Measurements from ENCODE around the gene FOXL3. TPM values are rescaled to one million over a fixed set of nuclear protein-coding genes. Genes with fewer than 3 reads are reported as not detected.

The FOXL3 gene
- total RNA-seq, 2 experiments from 2014 or later: not detected

DNA sequence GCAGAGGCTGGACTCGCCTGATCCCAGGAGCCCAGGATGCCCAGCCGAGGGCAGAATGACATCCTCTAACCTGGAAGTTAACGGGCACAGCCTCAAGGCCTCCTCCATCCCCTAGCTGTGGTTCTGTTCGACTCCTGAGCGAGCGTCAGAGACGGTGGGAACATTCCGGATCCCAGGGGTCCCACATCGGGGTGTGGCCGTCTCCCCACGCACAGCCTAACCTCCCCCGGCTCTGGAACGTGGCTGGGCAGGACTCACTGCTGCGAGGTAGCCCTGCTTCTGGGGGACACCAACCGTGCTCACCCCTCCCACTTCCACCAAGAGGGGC lies 8.4 kb downstream of the FOXL3 start:
- Mint-ChIP-seq H3K9me3 (no peaks in the 10 kb centered on the region), H3K27me3 (peaks cover under 1% of the 10 kb centered on the region), H3K36me3 (ENCODE audit: low read depth) (no peaks in the 10 kb centered on the region), H3K4me3 (no peak overlapping the region), H3K27ac (no peak overlapping the region), H3K4me1 (ENCODE audit: low read depth) (no peaks in the 10 kb centered on the region)
- ATAC-seq (ENCODE audit: poor library complexity): no peak
- Histone ChIP-seq H3K9me3 (ENCODE audit: control insufficient read depth in 1 of 2, insufficient read depth in 1 of 2, low read length in 2 of 2) (peaks cover 0 to 20% of the 10 kb centered on the region in 2 experiments), H3K36me3 (ENCODE audit: insufficient read depth, low read length) (no peaks in the 10 kb centered on the region), H3K27ac (ENCODE audit: low read depth in 1 of 2, low read length in 2 of 2) (no peak overlapping the region), H3K4me3 (ENCODE audit: low read length) (no peak overlapping the region), H3K4me1 (ENCODE audit: insufficient read depth, low read length) (no peaks in the 10 kb centered on the region), H3K27me3 (ENCODE audit: control insufficient read depth in 1 of 2, insufficient read depth in 2 of 2, low read length in 2 of 2) (peaks cover 9 to 21% of the 10 kb centered on the region in 2 experiments)
- intact Hi-C loops (cut with DNase I, micrococcal nuclease): no loop called here
- CTCF ChIA-PET: no interaction called here
- peak in 1 of 14 experiments; percentile 8 for DNase-seq
- POLR2A ChIA-PET: no interaction called here
- TF ChIP-seq, protein P1, sequence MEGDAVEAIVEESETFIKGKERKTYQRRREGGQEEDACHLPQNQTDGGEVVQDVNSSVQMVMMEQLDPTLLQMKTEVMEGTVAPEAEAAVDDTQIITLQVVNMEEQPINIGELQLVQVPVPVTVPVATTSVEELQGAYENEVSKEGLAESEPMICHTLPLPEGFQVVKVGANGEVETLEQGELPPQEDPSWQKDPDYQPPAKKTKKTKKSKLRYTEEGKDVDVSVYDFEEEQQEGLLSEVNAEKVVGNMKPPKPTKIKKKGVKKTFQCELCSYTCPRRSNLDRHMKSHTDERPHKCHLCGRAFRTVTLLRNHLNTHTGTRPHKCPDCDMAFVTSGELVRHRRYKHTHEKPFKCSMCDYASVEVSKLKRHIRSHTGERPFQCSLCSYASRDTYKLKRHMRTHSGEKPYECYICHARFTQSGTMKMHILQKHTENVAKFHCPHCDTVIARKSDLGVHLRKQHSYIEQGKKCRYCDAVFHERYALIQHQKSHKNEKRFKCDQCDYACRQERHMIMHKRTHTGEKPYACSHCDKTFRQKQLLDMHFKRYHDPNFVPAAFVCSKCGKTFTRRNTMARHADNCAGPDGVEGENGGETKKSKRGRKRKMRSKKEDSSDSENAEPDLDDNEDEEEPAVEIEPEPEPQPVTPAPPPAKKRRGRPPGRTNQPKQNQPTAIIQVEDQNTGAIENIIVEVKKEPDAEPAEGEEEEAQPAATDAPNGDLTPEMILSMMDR (IDR thresholded peaks at IDR 0.05): no peak

DNA sequence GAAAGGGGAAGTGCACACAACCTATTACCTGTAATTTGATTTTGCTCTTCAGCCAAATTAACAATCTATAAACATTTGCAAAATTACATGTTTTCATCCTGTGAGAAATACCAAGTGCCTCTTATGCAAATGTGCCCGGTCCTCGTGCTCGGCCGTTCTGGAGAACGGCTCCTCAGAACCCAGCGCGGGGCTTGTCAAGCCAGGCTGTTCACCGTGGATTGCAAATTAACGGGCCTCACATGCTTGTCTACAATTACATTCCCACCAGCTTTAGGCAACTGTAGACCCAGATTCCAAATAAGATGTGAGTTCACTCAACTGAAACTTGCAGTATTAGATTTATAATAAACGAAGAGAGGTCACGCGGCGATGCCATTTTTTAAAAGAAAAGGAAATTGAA lies 8.8 kb downstream of the FOXL3 start:
- POLR2A ChIA-PET: no interaction called here
- Histone ChIP-seq H3K27ac (ENCODE audit: low read depth in 1 of 2, low read length in 2 of 2) (no peak overlapping the region), H3K27me3 (ENCODE audit: control insufficient read depth in 1 of 2, insufficient read depth in 2 of 2, low read length in 2 of 2) (peaks cover 9 to 17% of the 10 kb centered on the region in 2 experiments), H3K4me1 (ENCODE audit: insufficient read depth, low read length) (no peaks in the 10 kb centered on the region), H3K4me3 (ENCODE audit: low read length) (no peak overlapping the region), H3K9me3 (ENCODE audit: control insufficient read depth in 1 of 2, insufficient read depth in 1 of 2, low read length in 2 of 2) (peaks cover 0 to 19% of the 10 kb centered on the region in 2 experiments), H3K36me3 (ENCODE audit: insufficient read depth, low read length) (no peaks in the 10 kb centered on the region)
- no peak for ATAC-seq (ENCODE audit: poor library complexity)
- intact Hi-C loops (cut with DNase I, micrococcal nuclease): no loop called here
- CTCF ChIA-PET: no interaction called here
- no peak for DNase-seq
- no peak overlapping the region for H3K27ac Mint-ChIP-seq
- H3K9me3 Mint-ChIP-seq: no peaks in the 10 kb centered on the region
- H3K4me1 Mint-ChIP-seq (ENCODE audit: low read depth): no peaks in the 10 kb centered on the region
- H3K36me3 Mint-ChIP-seq (ENCODE audit: low read depth): no peaks in the 10 kb centered on the region
- no peaks in the 10 kb centered on the region for H3K27me3 Mint-ChIP-seq
- TF ChIP-seq, protein P1 (IDR thresholded peaks at IDR 0.05): no peak
- no peak overlapping the region for H3K4me3 Mint-ChIP-seq

DNA sequence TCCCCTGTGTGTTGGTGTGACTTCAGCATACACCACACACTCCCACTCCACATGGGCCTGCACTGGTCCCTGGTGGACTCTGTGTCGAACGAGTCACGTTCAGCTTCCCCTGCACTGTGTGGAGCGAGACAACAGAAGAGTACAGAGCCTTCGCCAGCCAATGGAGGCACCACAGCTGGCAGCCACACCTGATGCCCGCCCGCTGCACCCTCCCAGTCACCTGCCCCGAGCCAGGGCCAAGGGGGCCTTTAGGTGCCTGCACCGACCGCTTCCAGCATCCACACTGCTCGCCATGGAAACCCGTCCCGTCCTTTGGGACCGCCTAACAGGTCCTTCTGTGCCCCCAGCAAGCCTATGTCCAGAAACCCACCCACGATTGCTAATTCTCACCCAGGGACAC lies 9.2 kb downstream of the FOXL3 start:
- no peaks in the 10 kb centered on the region for H3K9me3 Mint-ChIP-seq

More for the DNA sequence above, 9.2 kb downstream of the FOXL3 start:
- Histone ChIP-seq H3K4me1 (ENCODE audit: insufficient read depth, low read length) (no peaks in the 10 kb centered on the region), H3K27me3 (ENCODE audit: control insufficient read depth in 1 of 2, insufficient read depth in 2 of 2, low read length in 2 of 2) (peaks cover 9 to 13% of the 10 kb centered on the region in 2 experiments), H3K27ac (ENCODE audit: low read depth in 1 of 2, low read length in 2 of 2) (no peak overlapping the region), H3K9me3 (ENCODE audit: control insufficient read depth in 1 of 2, insufficient read depth in 1 of 2, low read length in 2 of 2) (peaks cover 0 to 16% of the 10 kb centered on the region in 2 experiments), H3K4me3 (ENCODE audit: low read length) (no peak overlapping the region), H3K36me3 (ENCODE audit: insufficient read depth, low read length) (no peaks in the 10 kb centered on the region)
- intact Hi-C loops (cut with DNase I, micrococcal nuclease): no loop called here
- no peaks in the 10 kb centered on the region for H3K4me1 Mint-ChIP-seq (ENCODE audit: low read depth)
- TF ChIP-seq, protein P1 (IDR thresholded peaks at IDR 0.05): no peak
- no peak for ATAC-seq (ENCODE audit: poor library complexity)
- ChIA-PET POLR2A (no interaction called here), CTCF (no interaction called here)
- peak in 1 of 14 experiments; percentile 28 for DNase-seq
- no peak overlapping the region for H3K4me3 Mint-ChIP-seq
- no peak overlapping the region for H3K27ac Mint-ChIP-seq
- H3K27me3 Mint-ChIP-seq: no peaks in the 10 kb centered on the region
- no peaks in the 10 kb centered on the region for H3K36me3 Mint-ChIP-seq (ENCODE audit: low read depth)
